Cardiac muscle cell (in vitro differentiated cells and primary cell): ENCODE results near the gene TBX5. TPM values are rescaled to one million over a fixed set of nuclear protein-coding genes. Genes with fewer than 3 reads are reported as not detected.

Source experiments
- DNase-seq, 2 donors: peaks; one replicate each; pipeline versions ENCODE4 v3.0.0 to v3.0.0-alpha.2; 2010 to 2017; ENCODE audit warnings: low read depth in 1 of 2, low spot score in 1 of 2
- H3K27ac ChIP-seq: fragments of 200-600 bp; sonication (generic); 2 replicates; pipeline ENCODE4 v1.5.1; 2016
- H3K27me3 ChIP-seq: fragments of 200-600 bp; sonication (generic); 2 replicates; pipeline ENCODE4 v1.6.0; 2016; ENCODE audit warnings: control low read depth
- H3K36me3 ChIP-seq: fragments of 200-600 bp; sonication (generic); 2 replicates; pipeline ENCODE4 v1.5.1; 2016; ENCODE audit warnings: control low read depth
- H3K4me1 ChIP-seq: fragments of 200-600 bp; sonication (generic); 2 replicates; pipeline ENCODE4 v1.8.1; 2017; ENCODE audit warnings: low read depth, mild to moderate bottlenecking, mixed run types
- H3K4me3 ChIP-seq: fragments of 200-600 bp; sonication (generic); 2 replicates; pipeline ENCODE4 v1.5.1; 2016; ENCODE audit warnings: mild to moderate bottlenecking
- H3K9me3 ChIP-seq: fragments of 200-600 bp; sonication (generic); 2 replicates; pipeline ENCODE4 v1.5.1; 2017; ENCODE audit warnings: low read depth, mild to moderate bottlenecking, control low read depth
- CTCF ChIP-seq: IDR thresholded peaks from 2 replicates; pipeline ENCODE4 v1.5.1; 2012; ENCODE audit warnings: low read depth, mild to moderate bottlenecking, low read length
- polyA plus RNA-seq: library from polyadenylated mRNA; unstranded; fragments of >200 nt; fragmentation: Nextera tagmentation; extraction: Ambion mirVana; gene quantifications from 2 replicates; pipeline ENCODE4 v1.2.1, GENCODE V29; 2016
- total RNA-seq: library from RNA; depleted of rRNA; stranded (reverse); fragments of >200 nt; gene quantifications from 2 replicates; pipeline ENCODE4 v1.2.3, GENCODE V29; 2016

TBX5 gene
- total and polyA plus RNA-seq, 2 experiments from 2014 or later: 83.3 to 109 TPM

DNA sequence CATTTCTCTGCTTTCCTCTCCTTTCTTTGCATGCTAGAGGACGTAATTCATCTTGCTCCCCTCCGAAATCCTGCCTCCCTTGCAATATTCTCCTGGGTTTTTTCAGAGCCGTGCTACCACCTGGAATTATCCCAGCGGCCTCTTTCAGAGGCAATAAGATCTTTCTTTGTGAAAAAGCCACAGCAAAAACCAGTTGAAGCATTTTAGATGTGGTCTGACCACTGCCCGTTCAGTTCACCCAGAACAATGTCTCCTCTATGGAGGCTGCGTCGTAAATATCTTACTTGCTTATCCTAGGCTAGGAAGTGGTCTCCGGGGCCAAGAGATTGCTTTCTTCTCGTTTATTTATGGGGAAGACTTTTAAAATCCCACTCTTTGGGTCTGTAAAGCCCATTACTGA, 85.8 kb downstream of the TBX5 start:
- TF ChIP-seq CTCF: no peak
- H3K27ac ChIP-seq: no peak overlapping the region
- no peaks in the 10 kb centered on the region for H3K27me3 ChIP-seq
- no peak overlapping the region for H3K4me3 ChIP-seq
- H3K4me1 ChIP-seq: peaks cover 22% of the 10 kb centered on the region
- DNase-seq: no peak
- no peaks in the 10 kb centered on the region for H3K36me3 ChIP-seq
- no peaks in the 10 kb centered on the region for H3K9me3 ChIP-seq

DNA sequence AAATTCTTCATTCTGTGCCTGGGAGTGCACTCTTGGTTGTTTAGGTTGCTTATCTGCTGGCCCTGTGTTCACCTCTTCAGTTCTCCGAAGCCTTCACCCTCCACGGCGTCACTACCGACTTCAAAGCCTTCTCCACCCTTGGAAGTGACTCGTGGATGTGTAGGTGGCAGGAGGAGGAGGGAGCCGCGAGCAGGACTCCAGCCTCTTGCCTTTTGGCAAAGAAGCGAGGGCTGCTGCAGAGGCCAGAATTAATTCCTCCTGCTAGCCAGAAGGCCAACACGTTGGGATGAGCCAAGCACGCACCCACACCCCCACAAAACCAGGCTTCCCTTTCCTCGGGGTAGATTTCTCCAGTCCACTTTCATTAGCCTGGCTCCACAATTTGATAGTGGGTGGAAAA, 86.5 kb downstream of the TBX5 start:
- Histone ChIP-seq H3K4me3 (no peak overlapping the region), H3K36me3 (no peaks in the 10 kb centered on the region), H3K4me1 (peaks cover 22% of the 10 kb centered on the region), H3K9me3 (no peaks in the 10 kb centered on the region), H3K27me3 (no peaks in the 10 kb centered on the region), H3K27ac (peak overlapping the region; percentile 41)
- TF ChIP-seq CTCF: no peak
- peak; percentile 52 to 53 for DNase-seq

DNA sequence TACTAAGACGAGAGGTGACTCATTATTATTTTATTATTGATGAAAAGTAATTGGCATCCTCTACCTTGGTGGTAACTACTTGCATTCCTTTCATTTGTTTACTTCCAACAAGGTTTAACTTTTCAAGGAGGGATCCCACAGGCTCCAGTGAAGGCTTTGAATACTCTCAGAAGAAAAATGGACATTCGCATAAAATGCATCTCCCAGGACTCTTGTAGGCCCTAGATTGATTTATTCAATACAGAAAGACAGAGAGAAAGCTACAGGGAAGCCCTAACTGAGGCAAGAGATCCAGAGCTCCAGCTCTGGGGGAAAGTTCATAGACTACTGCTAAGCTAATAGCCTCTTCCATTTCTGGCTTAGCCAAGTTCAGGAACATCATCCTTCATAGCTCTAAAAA, 87.0 kb downstream of the TBX5 start:
- no peak for DNase-seq
- peak overlapping the region; percentile 41 for H3K27ac ChIP-seq
- H3K27me3 ChIP-seq: no peaks in the 10 kb centered on the region
- no peaks in the 10 kb centered on the region for H3K9me3 ChIP-seq
- peaks cover 22% of the 10 kb centered on the region for H3K4me1 ChIP-seq
- no peak for TF ChIP-seq CTCF
- no peaks in the 10 kb centered on the region for H3K36me3 ChIP-seq
- no peak overlapping the region for H3K4me3 ChIP-seq

DNA sequence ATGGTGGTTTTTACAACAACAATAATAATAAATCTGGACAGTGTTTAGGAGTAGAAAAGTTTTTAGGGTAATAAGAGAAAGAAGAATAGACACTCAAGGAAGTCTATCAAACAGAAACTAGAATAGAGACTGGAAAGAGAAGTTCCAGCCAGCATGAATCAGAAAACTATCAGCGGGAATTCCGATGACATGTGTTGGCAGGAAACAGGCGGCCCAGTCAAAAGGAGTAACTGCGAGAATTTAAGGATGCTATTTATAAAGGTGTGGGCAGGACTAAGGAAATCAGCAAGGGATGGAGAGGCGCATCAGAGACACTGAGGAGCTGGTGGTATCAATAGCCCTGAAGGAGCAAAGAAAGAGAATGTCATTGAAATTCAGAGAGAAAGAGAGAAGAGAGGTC, 89.9 kb downstream of the TBX5 start:
- TF ChIP-seq CTCF: no peak
- Histone ChIP-seq H3K4me3 (no peak overlapping the region), H3K9me3 (no peaks in the 10 kb centered on the region), H3K27ac (no peak overlapping the region), H3K36me3 (no peaks in the 10 kb centered on the region), H3K27me3 (no peaks in the 10 kb centered on the region), H3K4me1 (peaks cover 22% of the 10 kb centered on the region)
- peak in 1 of 2 donors; percentile 63 for DNase-seq

DNA sequence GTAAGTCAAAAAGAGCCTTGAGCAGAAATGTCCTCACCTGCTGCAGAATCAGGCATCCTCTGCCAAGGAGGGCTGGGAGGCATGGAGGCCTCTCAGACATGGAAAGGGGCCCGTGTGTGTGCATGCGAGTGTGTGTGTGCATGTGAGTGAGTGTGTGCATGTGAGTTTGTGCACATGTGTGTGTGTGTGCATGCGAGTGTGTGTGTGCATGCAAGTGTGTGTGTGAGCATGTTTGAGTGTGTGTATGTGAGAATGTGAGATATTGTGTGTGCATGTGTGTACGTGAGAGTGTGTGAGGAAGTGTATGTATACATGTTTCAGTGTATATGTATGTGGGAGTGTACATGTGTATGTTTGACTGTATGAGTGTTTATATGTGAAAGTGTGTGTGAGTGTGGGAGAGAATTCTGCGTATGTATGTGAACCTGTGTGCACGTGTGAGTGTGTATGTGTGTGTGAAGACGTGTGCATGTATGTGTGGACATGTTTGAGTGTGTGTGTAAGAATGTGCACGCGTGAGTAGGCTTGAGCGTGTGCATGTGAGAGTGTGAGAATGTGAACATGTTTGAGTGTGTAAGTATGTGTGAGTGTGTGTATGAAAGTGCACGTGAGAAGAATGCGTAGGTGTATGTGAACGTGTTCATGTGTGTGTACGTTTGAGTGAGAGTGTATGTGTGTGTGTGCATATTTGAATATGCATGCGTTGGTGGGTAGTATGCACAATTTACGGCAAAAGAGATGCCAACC, 90.8 kb downstream of the TBX5 start:
- DNase-seq: no peak
- peaks cover 22% of the 10 kb centered on the region for H3K4me1 ChIP-seq
- no peaks in the 10 kb centered on the region for H3K27me3 ChIP-seq
- H3K36me3 ChIP-seq: no peaks in the 10 kb centered on the region
- H3K4me3 ChIP-seq: no peak overlapping the region
- no peaks in the 10 kb centered on the region for H3K9me3 ChIP-seq
- no peak for TF ChIP-seq CTCF
- H3K27ac ChIP-seq: no peak overlapping the region
